ENCODE measurements around the gene PLCD1.

DNA sequence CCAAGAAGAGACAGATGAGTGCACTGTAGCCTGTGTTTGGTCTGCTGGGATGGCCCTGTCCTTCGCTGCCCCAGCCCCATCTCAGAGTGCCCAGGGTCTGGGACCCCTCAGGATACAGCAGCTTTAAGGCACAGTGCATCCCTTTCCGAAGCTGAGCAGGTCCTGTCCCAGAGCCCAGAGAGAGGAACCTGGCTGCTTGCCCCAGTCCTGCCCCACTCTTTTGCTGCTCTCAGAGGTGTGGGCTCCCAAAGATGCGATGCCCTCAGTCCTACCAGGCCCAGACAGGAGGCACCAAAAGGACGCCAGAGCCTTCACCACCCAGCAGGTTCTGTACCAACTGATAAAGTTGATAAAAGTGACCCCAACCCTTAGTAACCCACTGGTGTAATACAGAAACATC is 8.2 kb downstream of the PLCD1 start:
- TF ChIP-seq POLR2A (IDR thresholded peaks at IDR 0.05) (no peak), POLR2AphosphoS5 (IDR thresholded peaks at IDR 0.05) (no peak)
- TF ChIP-seq, protein P1, sequence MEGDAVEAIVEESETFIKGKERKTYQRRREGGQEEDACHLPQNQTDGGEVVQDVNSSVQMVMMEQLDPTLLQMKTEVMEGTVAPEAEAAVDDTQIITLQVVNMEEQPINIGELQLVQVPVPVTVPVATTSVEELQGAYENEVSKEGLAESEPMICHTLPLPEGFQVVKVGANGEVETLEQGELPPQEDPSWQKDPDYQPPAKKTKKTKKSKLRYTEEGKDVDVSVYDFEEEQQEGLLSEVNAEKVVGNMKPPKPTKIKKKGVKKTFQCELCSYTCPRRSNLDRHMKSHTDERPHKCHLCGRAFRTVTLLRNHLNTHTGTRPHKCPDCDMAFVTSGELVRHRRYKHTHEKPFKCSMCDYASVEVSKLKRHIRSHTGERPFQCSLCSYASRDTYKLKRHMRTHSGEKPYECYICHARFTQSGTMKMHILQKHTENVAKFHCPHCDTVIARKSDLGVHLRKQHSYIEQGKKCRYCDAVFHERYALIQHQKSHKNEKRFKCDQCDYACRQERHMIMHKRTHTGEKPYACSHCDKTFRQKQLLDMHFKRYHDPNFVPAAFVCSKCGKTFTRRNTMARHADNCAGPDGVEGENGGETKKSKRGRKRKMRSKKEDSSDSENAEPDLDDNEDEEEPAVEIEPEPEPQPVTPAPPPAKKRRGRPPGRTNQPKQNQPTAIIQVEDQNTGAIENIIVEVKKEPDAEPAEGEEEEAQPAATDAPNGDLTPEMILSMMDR (IDR thresholded peaks at IDR 0.05): no peak
